ENCODE data around the gene REXO4. TPM values are rescaled to one million over a fixed set of nuclear protein-coding genes. Genes with fewer than 3 reads are reported as not detected.
A peak's percentile ranks its signal among the peaks of the same experiment; 100 is the strongest.

The REXO4 gene
- total and polyA plus RNA-seq, 10 of the 15 experiments (the other 5 are each of a cell fraction or from before 2014, with no cell fraction given) = 2.7 to 43.9 (median 30.5) TPM

GRCh38 chr9:133460405-133461175 lies 42.8 kb upstream of the REXO4 start (continued):
- TF ChIP-seq USF1 (IDR thresholded peaks at IDR 0.05; ENCODE audit: borderline replicate concordance, extremely low read length, insufficient read depth, low read depth, low read length) = peak; percentile 60
- peak; percentile 17 for TF ChIP-seq SP1 (IDR thresholded peaks at IDR 0.05; ENCODE audit: low read depth, low read length)
- peak; percentile 34; the same call in 1 of the 2 replicates for TF ChIP-seq NR2F1 (conservative IDR thresholded peaks at IDR 0.05)
- TF ChIP-seq ATF3 (IDR thresholded peaks at IDR 0.05; ENCODE audit: borderline replicate concordance, extremely low read depth, low read depth, low read length) = peak; percentile 26; the same call in 1 of the 2 replicates
- 0 out of 2 replicates have a peak, but pooled peaks have one; percentile 19 for TF ChIP-seq BACH1 (IDR thresholded peaks at IDR 0.05; ENCODE audit: borderline replicate concordance)
- 0 out of 2 replicates have a peak, but pooled peaks have one; percentile 1 for TF ChIP-seq TCF12 (IDR thresholded peaks at IDR 0.05; ENCODE audit: low read depth, low read length)
- peak in 1 of 2 experiments; percentile 45; a peak in 1 of 3 replicates for TF ChIP-seq EGR1 (IDR thresholded peaks at IDR 0.05; ENCODE audit: borderline replicate concordance in 1 of 2, low read depth in 2 of 2, low read length in 2 of 2)
- TF ChIP-seq RAD51 (IDR thresholded peaks at IDR 0.05) = peak; percentile 84

All from GM12878 (cell line).